ENCODE results near the gene HDGFL3.

HDGFL3 gene

DNA sequence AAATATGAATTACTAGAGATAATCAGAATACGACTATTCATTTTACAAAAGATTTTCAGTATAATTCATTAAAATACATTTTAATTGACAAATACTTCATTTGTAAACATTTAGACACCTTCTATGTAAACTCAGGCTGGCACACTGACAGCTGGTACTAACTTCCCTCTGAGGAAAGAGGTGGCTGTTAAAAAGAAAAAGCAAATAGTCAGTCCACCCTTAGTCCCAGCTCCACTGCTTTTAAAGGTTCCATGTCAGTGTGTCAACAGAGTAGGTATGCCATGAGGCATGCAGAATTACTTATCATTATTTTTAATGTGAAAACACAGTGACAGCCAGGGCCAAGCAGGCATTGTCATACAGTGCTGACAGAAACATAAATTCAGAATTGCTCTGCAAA, 84.1 kb downstream of the HDGFL3 start:
- in situ Hi-C loops (cut with HindIII; ENCODE audit: low sequenced_read_pairs) = loop anchor here (5.0 kb wide), 1 partner anchor 39 kb away; no protein-coding TSS in a partner anchor
- H3K4me3 ChIP-seq (ENCODE audit: low read depth, low read length) = no peak overlapping the region
- no peak for TF ChIP-seq CTCF (IDR thresholded peaks at IDR 0.05; ENCODE audit: low read depth, low read length, missing control alignments)

DNA sequence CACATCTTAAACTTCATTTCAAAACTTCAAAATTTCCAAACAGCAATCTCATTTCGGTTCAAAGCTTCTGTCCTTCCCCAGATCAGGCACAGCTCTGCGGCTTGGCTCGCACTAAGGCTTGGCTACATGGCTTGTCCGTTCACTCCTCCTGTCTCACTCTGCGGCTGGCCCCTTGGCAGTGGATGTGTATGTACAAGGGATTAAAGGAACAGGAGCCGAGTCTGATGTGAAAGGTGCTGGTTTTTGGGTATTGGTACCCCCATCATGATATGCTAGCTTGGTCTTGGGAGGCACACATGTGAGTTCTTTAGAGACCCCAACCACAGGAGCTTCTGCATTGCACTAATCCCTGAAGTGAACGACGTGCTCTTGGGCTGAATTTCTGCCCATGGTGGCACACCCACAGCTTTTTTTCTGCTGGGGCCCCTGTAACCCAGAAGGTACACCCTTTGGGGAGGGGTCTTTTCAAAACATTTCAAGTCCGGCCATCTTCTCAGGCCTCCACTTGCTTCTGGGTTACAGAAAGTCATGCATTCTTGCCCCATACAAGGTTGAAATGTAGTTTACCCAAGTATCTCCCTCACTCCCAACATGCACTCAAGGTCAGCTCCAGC, 87.5 kb downstream of the HDGFL3 start:
- in situ Hi-C loops (cut with HindIII; ENCODE audit: low sequenced_read_pairs) = loop anchor here (5.0 kb wide), 1 partner anchor 42 kb away; no protein-coding TSS in a partner anchor
- H3K4me3 ChIP-seq (ENCODE audit: low read depth, low read length) = no peak overlapping the region
- DNase-seq (ENCODE audit: low read depth) = no peak
- no peak for TF ChIP-seq CTCF (IDR thresholded peaks at IDR 0.05; ENCODE audit: low read depth, low read length, missing control alignments)

More for the DNA sequence above, 84.1 kb downstream of the HDGFL3 start:
- no peak for DNase-seq (ENCODE audit: low read depth)

GRCh38 chr15:83118968-83119367, 88.7 kb downstream of the HDGFL3 start:
- in situ Hi-C loops (cut with HindIII; ENCODE audit: low sequenced_read_pairs) = no loop called here

DNA sequence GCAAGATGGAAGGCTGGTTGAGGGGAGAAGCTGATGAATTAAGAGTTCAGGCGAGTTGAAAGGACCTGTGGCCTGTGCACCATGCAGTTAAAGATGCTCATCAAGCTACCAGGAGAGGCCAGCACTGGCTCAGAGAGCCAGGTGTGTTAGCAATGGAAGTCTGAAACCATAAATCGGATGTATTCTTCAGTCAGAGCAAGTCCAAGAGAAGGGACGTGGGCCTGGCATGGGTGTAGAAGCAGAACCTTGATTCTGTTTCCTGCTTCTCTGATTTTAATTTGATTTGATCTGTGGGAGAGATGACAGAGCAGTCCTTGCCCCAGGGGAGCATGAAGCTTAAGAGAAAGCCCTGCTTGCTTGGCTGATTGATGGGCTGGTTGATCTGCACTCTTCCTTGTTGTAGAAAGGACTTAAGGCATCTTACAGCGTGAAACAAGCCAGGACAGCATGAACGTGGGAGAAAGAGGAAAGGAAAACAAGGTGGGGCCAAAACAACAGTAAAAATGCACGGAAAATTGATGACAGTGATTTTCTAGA, 89.3 kb downstream of the HDGFL3 start:
- TF ChIP-seq CTCF (IDR thresholded peaks at IDR 0.05; ENCODE audit: low read depth, low read length, missing control alignments) = no peak
- H3K4me3 ChIP-seq (ENCODE audit: low read depth, low read length) = no peak overlapping the region
- no peak for DNase-seq (ENCODE audit: low read depth)
- in situ Hi-C loops (cut with HindIII; ENCODE audit: low sequenced_read_pairs) = no loop called here

More at GRCh38 chr15:83118968-83119367, 88.7 kb downstream of the HDGFL3 start:
- TF ChIP-seq CTCF (IDR thresholded peaks at IDR 0.05; ENCODE audit: low read depth, low read length, missing control alignments) = no peak
- no peak for DNase-seq (ENCODE audit: low read depth)
- H3K4me3 ChIP-seq (ENCODE audit: low read depth, low read length) = no peak overlapping the region

DNA sequence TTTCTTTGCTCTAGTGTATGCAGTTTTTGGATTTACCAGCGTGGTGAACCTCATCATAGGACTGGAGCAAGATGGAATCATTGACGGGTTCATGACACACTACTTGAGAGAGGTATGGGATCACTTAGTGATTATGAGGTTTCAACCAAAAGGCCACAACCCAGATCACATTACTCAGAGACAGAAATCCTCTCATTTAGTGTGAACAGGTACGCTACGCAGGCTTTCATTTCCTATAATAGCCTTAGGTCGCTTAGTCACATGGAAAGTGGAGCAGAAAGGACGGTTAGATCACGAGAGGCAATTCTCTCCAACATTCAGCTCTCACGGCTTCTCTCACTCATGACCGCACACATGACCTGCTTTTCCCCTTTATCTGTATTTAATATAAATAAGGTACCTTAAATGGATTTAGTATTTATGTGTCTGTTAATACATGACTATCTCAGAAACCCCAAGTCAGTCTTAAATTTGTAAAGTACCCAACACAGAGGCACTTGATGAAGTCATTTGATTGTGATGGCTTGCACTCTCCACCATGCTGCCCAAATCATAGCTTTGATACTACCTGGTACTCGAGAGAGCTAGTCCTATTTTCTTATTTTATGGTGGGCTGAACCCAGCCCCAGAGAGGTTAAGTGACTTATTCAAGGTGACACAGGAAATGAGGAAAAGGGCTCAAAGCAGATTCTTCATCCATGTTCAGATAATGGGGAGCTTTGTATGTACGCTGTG, 91.6 kb downstream of the HDGFL3 start:
- no peak overlapping the region for H3K4me3 ChIP-seq (ENCODE audit: low read depth, low read length)
- no peak for DNase-seq (ENCODE audit: low read depth)
- in situ Hi-C loops (cut with HindIII; ENCODE audit: low sequenced_read_pairs) = no loop called here
- no peak for TF ChIP-seq CTCF (IDR thresholded peaks at IDR 0.05; ENCODE audit: low read depth, low read length, missing control alignments)

DNA sequence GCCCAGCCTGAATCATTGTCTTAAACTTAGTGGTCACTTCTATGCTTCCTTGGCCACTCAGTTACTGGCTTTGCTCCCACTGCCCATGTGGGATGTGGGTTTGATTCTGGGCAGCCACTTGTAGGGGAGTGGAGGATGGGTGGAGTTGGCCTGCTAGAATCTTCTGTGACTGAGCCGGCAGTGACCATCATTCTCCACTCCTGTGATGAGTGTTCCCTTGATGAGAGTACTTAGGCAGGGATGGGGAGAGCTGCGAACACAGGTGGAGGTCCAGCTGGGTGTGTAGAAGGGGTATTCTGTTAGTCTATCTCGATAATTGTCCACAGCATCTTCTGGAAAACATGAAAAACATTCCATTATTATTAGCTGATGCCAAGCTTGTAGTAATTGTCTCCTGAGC, 92.2 kb downstream of the HDGFL3 start:
- no peak for TF ChIP-seq CTCF (IDR thresholded peaks at IDR 0.05; ENCODE audit: low read depth, low read length, missing control alignments)

More for the DNA sequence above, 92.2 kb downstream of the HDGFL3 start:
- no peak for DNase-seq (ENCODE audit: low read depth)
- in situ Hi-C loops (cut with HindIII; ENCODE audit: low sequenced_read_pairs) = no loop called here
- no peak overlapping the region for H3K4me3 ChIP-seq (ENCODE audit: low read depth, low read length)
